ENCODE results near the gene SUMF1. TPM values are rescaled to one million over a fixed set of nuclear protein-coding genes. Genes with fewer than 3 reads are reported as not detected.

Gene SUMF1
- total RNA-seq, 4 donors from 2014 or later = 28.7 to 49.0 (median 41.6) TPM

DNA sequence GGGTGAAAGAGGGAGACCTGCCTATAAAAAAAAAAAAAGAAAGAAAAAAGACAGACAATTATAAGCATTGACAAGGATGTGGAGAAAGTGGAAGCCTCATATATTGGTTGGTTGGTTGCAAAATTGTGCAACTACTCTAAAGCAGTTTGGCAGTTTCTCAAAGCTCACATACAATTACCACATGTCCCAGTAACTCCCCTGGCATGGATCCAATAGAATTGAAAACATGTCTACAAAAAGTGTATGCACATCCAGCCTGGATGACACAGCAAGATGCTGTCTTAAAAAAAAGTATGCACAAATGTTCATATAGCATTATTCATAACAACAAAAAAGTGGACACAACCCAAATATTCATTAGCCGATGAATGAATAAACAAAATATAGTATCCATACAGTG lies 144.4 kb downstream of the SUMF1 start:
- no peaks in the 10 kb centered on the region for H3K9me3 ChIP-seq
- no peak overlapping the region for H3K4me3 ChIP-seq
- no peaks in the 10 kb centered on the region for H3K36me3 ChIP-seq
- DNase-seq (ENCODE audit: extremely low spot score) = no peak
- H3K27me3 ChIP-seq = no peaks in the 10 kb centered on the region
- intact Hi-C loops (cut with DNase I) = no loop called here
- TF ChIP-seq EP300 (IDR thresholded peaks at IDR 0.05) (no peak), POLR2AphosphoS5 (IDR thresholded peaks at IDR 0.05) (no peak), POLR2A (IDR thresholded peaks at IDR 0.05; ENCODE audit: low read depth) (no peak), CTCF (IDR thresholded peaks at IDR 0.05) (no peak)
- WGBS = 96% methylated on average over 1 of the region's 1 CpG
- H3K4me1 ChIP-seq = peaks cover 10 to 50% (median 44%) of the 10 kb centered on the region in 4 donors
- no peak overlapping the region for H3K27ac ChIP-seq (replicated peaks in 1 of 4)

GRCh38 chr3:4321732-4322131 lies 145.3 kb downstream of the SUMF1 start:
- TF ChIP-seq CTCF (IDR thresholded peaks at IDR 0.05) = no peak
- TF ChIP-seq EP300 (IDR thresholded peaks at IDR 0.05) = no peak
- no peak for TF ChIP-seq POLR2A (IDR thresholded peaks at IDR 0.05; ENCODE audit: low read depth)
- TF ChIP-seq POLR2AphosphoS5 (IDR thresholded peaks at IDR 0.05) = no peak
- 77% methylated on average over 1 of the region's 1 CpG for WGBS
- no peak for DNase-seq (ENCODE audit: extremely low spot score)
- H3K4me1 ChIP-seq = peaks cover 10 to 50% (median 42%) of the 10 kb centered on the region in 4 donors
- H3K4me3 ChIP-seq = no peak overlapping the region
- H3K9me3 ChIP-seq = no peaks in the 10 kb centered on the region
- H3K36me3 ChIP-seq = peaks cover 0 to 7% (median 4%) of the 10 kb centered on the region in 4 donors
- no peaks in the 10 kb centered on the region for H3K27me3 ChIP-seq
- H3K27ac ChIP-seq (replicated peaks in 1 of 4) = no peak overlapping the region
- intact Hi-C loops (cut with DNase I) = no loop called here

DNA sequence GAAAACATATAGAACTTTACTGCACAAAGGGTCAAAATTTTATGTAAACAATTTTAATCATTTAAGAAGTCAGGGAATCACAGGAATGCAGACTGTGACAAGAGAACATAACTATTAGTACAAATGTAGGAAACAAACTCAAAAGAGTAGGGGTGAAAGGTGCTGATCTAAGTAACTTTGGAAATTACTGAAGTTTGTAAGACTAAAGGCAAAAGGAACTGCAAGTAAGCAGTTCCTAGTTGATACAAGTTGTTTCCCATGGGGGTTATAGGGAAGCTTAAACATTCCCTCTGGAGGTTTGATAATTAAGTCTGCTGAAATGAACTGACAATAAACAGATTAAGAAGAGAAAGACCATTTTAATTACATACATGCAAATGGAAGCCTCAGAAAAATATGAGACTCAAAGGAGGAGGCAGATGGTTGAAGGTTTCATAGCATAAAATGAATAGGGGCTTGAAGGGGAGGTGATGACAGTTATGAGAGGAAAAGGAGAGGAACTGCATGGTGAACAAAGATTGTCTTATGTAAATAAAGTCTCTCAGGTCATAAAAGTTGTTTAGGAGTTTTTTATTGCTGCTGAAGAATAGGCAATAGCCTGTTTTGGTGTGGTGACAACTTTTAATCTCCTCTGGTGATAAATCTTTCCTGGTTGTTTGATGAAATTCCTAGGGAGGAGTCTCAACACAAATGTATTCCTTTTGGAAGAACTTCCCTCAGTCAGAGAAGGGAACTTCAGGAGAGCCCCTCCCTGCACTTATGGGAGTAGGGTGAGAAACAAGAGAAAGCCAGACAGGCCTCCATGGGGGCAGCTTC lies 146.8 kb downstream of the SUMF1 start:
- Histone ChIP-seq H3K4me3 (no peak overlapping the region), H3K4me1 (peaks cover 10 to 38% (median 30%) of the 10 kb centered on the region in 4 donors), H3K27ac (replicated peaks in 1 of 4) (no peak overlapping the region), H3K9me3 (no peaks in the 10 kb centered on the region), H3K36me3 (peaks cover 0 to 19% (median 11%) of the 10 kb centered on the region in 4 donors), H3K27me3 (no peaks in the 10 kb centered on the region)
- TF ChIP-seq CTCF (IDR thresholded peaks at IDR 0.05) (no peak), POLR2AphosphoS5 (IDR thresholded peaks at IDR 0.05) (no peak), POLR2A (IDR thresholded peaks at IDR 0.05; ENCODE audit: low read depth) (no peak), EP300 (IDR thresholded peaks at IDR 0.05) (no peak)
- DNase-seq (ENCODE audit: extremely low spot score) = no peak
- intact Hi-C loops (cut with DNase I) = no loop called here

- TF ChIP-seq POLR2AphosphoS5 (IDR thresholded peaks at IDR 0.05) (no peak), CTCF (IDR thresholded peaks at IDR 0.05) (peak in 2 of 3 experiments; percentile 17 to 32)
- 64% methylated on average over 4 of the region's 4 CpGs for WGBS
- H3K4me1 ChIP-seq = peaks cover 9 to 38% (median 28%) of the 10 kb centered on the region in 4 donors
- peak overlapping the region in 3 of 4 donors; percentile 26 to 59 (median 53) for H3K27ac ChIP-seq (replicated peaks in 1 of 4)
- no peaks in the 10 kb centered on the region for H3K9me3 ChIP-seq
- intact Hi-C loops (cut with DNase I) = no loop called here
- H3K4me3 ChIP-seq = no peak overlapping the region
- peaks cover 0 to 42% (median 23%) of the 10 kb centered on the region in 4 donors for H3K36me3 ChIP-seq
- no peaks in the 10 kb centered on the region for H3K27me3 ChIP-seq
- DNase-seq (ENCODE audit: extremely low spot score) = no peak
Observed at GRCh38 chr3:4314688-4315087, 152.4 kb downstream of the SUMF1 start.

Data from esophagus muscularis mucosa (tissue), 4 donors.